GM23338 (cell line): ENCODE data around the gene UVSSA. TPM values are rescaled to one million over a fixed set of nuclear protein-coding genes. Genes with fewer than 3 reads are reported as not detected.

Experiments used
- ATAC-seq: fragments of 200-7000 bp; cut with Tn5 transposase; 3 replicates; pipeline ENCODE4 v1.9.1; 2020
- DNase-seq: peaks from one replicate; pipeline ENCODE4 v3.0.0-alpha.2; 2015; ENCODE audit warnings: low spot score
- H2AFZ ChIP-seq: fragments of 200-600 bp; sonication (generic); 2 replicates; pipeline ENCODE4 v1.8.0; 2016; ENCODE audit warnings: antibody characterized with exemption, mild to moderate bottlenecking, moderate library complexity
- H3F3A ChIP-seq: fragments of 200-600 bp; sonication (generic); replicated peaks from 2 replicates; pipeline ENCODE4 v1.8.0; 2017; ENCODE audit warnings: antibody characterized with exemption, mixed run types, low read depth
- H3K27ac ChIP-seq: fragments of 200-600 bp; sonication (generic); 2 replicates; pipeline ENCODE4 v1.6.1; 2016; ENCODE audit warnings: low read depth
- H3K27me3 ChIP-seq: fragments of 200-600 bp; sonication (generic); 2 replicates; pipeline ENCODE4 v1.8.0; 2016; ENCODE audit warnings: mild to moderate bottlenecking, mixed run types, moderate library complexity; ENCODE audit not compliant: insufficient read depth
- H3K36me3 ChIP-seq: fragments of 200-600 bp; sonication (generic); 2 replicates; pipeline ENCODE4 v1.8.0; 2016; ENCODE audit warnings: mild to moderate bottlenecking; ENCODE audit not compliant: insufficient read depth
- H3K4me1 ChIP-seq: fragments of 200-600 bp; sonication (generic); 2 replicates; pipeline ENCODE4 v1.8.0; 2016; ENCODE audit warnings: mild to moderate bottlenecking, moderate library complexity; ENCODE audit not compliant: insufficient read depth
- H3K4me2 ChIP-seq: fragments of 200-600 bp; sonication (generic); 2 replicates; pipeline ENCODE4 v1.7.1; 2017; ENCODE audit warnings: mixed run types
- H3K4me3 ChIP-seq: fragments of 200-600 bp; sonication (generic); 2 replicates; pipeline ENCODE4 v1.6.1; 2016; ENCODE audit warnings: mixed run types
- H3K79me2 ChIP-seq: fragments of 200-600 bp; sonication (generic); replicated peaks from 2 replicates; pipeline ENCODE4 v1.8.0; 2017; ENCODE audit warnings: mild to moderate bottlenecking; ENCODE audit not compliant: insufficient read depth
- H3K9me2 ChIP-seq: fragments of 200-600 bp; sonication (generic); 2 replicates; pipeline ENCODE4 v1.8.0; 2017; ENCODE audit not compliant: insufficient read depth
- H4K20me1 ChIP-seq: fragments of 200-600 bp; sonication (generic); replicated peaks from 2 replicates; pipeline ENCODE4 v1.8.0; 2017; ENCODE audit warnings: mild to moderate bottlenecking; ENCODE audit not compliant: insufficient read depth
- H3K27ac Mint-ChIP-seq: 2 replicates; pipeline ENCODE4 v1.8.0; 2020; ENCODE audit warnings: inconsistent platforms, mild to moderate bottlenecking, moderate library complexity, mixed read lengths
- H3K27me3 Mint-ChIP-seq: 3 replicates; pipeline ENCODE4 v1.8.0; 2022; ENCODE audit warnings: low read depth, mild to moderate bottlenecking, moderate library complexity, mixed read lengths, inconsistent platforms; ENCODE audit not compliant: insufficient read depth, poor library complexity
- H3K36me3 Mint-ChIP-seq: 3 replicates; pipeline ENCODE4 v1.8.0; 2021; ENCODE audit warnings: low read depth, mild to moderate bottlenecking, inconsistent platforms, moderate library complexity, mixed read lengths
- H3K4me1 Mint-ChIP-seq: 3 replicates; pipeline ENCODE4 v1.8.0; 2020; ENCODE audit warnings: mild to moderate bottlenecking, inconsistent platforms, mixed read lengths
- H3K4me3 Mint-ChIP-seq: 3 replicates; pipeline ENCODE4 v1.8.0; 2021; ENCODE audit warnings: moderate library complexity, mild to moderate bottlenecking, inconsistent platforms, mixed read lengths
- H3K9me3 Mint-ChIP-seq: 3 replicates; pipeline ENCODE4 v1.8.0; 2020; ENCODE audit warnings: moderate library complexity, mild to moderate bottlenecking, inconsistent platforms, mixed read lengths
- CREB1 ChIP-seq: fragments of 250-450 bp; sonication (Bioruptor Pico); IDR thresholded peaks from 2 replicates; pipeline ENCODE4 v1.5.0; 2020; ENCODE audit warnings: low read depth, mild to moderate bottlenecking, moderate library complexity
- EZH2 ChIP-seq: fragments of 200-600 bp; sonication (generic); IDR thresholded peaks from one replicate; pipeline ENCODE4 v1.8.0; 2017; ENCODE audit warnings: antibody characterized with exemption, mild to moderate bottlenecking, low read depth; ENCODE audit not compliant: unreplicated experiment
- EZH2phosphoT487 ChIP-seq: fragments of 200-600 bp; sonication (generic); IDR thresholded peaks from one replicate; pipeline ENCODE4 v1.8.1; 2018; ENCODE audit warnings: antibody characterized with exemption; ENCODE audit not compliant: unreplicated experiment
- JUNB ChIP-seq: IDR thresholded peaks from one replicate; pipeline ENCODE4 v1.6.1; 2016; ENCODE audit warnings: antibody characterized with exemption; ENCODE audit not compliant: unreplicated experiment
- NANOG ChIP-seq: IDR thresholded peaks from 2 replicates; pipeline ENCODE4 v1.6.1; 2016; ENCODE audit warnings: antibody characterized with exemption, borderline replicate concordance
- STAT1 ChIP-seq: IDR thresholded peaks from one replicate; pipeline ENCODE4 v1.6.1; 2016; ENCODE audit warnings: antibody characterized with exemption; ENCODE audit not compliant: unreplicated experiment
- ZNF331 ChIP-seq: fragments of 250-450 bp; sonication (Bioruptor Pico); IDR thresholded peaks from 2 replicates; pipeline ENCODE4 v1.5.0; 2020; ENCODE audit warnings: low read depth, mild to moderate bottlenecking, moderate library complexity
- polyA plus RNA-seq: library from polyadenylated mRNA; unstranded; fragments of >200 nt; fragmentation: Nextera tagmentation; extraction: Ambion mirVana; gene quantifications from 2 replicates; pipeline ENCODE4 v1.2.1, GENCODE V29; 2016
- total RNA-seq: library from RNA; depleted of rRNA; stranded (reverse); fragments of >200 nt; shearing (Covaris generic); gene quantifications from 2 replicates; pipeline ENCODE4 v1.2.3, GENCODE V29; 2014
- TF ChIP-seq, protein P1 (sequence below): IDR thresholded peaks from one replicate; pipeline ENCODE4 v1.6.1; 2018; ENCODE audit warnings: antibody characterized with exemption; ENCODE audit not compliant: unreplicated experiment
- TF ChIP-seq, protein P2 (sequence below): fragments of 250-450 bp; sonication (Bioruptor Pico); IDR thresholded peaks from 2 replicates; pipeline ENCODE4 v1.5.0; 2020; ENCODE audit warnings: mild to moderate bottlenecking, moderate library complexity
- TF ChIP-seq, protein P3 (sequence below), 2 experiments: fragments of 200-600 bp in 1 of 2; sonication (generic) in 1 of 2; conservative IDR thresholded peaks; 2 replicates each; pipeline versions ENCODE4 v1.5.1 to v1.6.1; 2016 to 2017; ENCODE audit warnings: antibody characterized with exemption in 2 of 2, low read depth in 2 of 2, mild to moderate bottlenecking in 2 of 2, moderate library complexity in 1 of 2

UVSSA gene
- total and polyA plus RNA-seq, 2 experiments from 2014 or later: 6.5 to 27.7 TPM

DNA sequence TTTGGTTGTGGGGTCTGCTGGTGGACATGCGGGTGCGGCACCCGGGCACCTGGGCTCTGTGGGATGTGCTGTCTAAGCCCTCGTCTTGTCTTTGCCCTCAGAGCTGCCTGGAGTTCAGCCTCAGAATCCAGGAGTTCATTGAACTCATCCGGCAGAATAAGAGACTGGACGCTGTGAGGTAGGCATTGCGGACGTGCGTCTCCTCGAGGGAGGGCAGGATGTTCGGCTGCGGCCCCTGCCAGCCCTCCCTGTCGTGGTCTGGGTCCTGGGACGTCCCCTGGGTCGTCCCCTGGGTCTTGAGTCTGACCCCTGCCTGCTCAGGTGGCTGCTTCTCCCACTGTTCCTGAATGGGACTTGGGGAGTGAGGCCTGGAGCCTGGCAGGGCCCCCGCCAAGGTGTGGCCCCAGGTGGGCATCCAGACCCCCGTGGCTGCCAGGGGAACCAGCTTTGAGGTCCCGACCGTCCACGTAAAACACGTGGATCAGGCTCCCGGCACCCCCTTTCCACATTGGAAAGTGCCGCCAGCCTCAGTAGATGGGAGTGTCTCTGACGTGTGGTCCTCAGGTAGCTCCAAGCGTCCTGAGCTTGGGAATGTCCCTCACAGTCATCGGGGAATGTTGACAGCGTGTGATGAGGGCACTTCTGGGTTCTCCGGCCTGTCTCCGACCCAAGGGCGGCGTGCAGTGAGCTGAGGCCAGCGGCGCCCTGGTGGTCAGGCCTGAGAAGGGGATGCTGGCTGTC, 19.3 kb upstream of the UVSSA start:
- Histone ChIP-seq H3F3A (no peaks in the 10 kb centered on the region), H3K4me3 (no peak overlapping the region), H3K79me2 (0 out of 2 replicates have a peak, but pooled peaks cover 8% of the 10 kb centered on the region), H2AFZ (no peak overlapping the region), H3K36me3 (peaks cover 4% of the 10 kb centered on the region; the same call in 1 of the 2 replicates), H3K9me2 (no peaks in the 10 kb centered on the region), H4K20me1 (no peaks in the 10 kb centered on the region; the same call in 1 of the 2 replicates), H3K4me1 (no peaks in the 10 kb centered on the region), H3K27ac (no peak overlapping the region), H3K4me2 (no peak overlapping the region), H3K27me3 (no peaks in the 10 kb centered on the region)
- Mint-ChIP-seq H3K4me1 (no peaks in the 10 kb centered on the region), H3K36me3 (peaks cover 17% of the 10 kb centered on the region), H3K27ac (no peak overlapping the region), H3K27me3 (peaks cover 6% of the 10 kb centered on the region), H3K9me3 (no peaks in the 10 kb centered on the region), H3K4me3 (no peak overlapping the region)
- TF ChIP-seq EZH2: no peak
- no peak for TF ChIP-seq EZH2phosphoT487
- no peak for TF ChIP-seq CREB1
- no peak for TF ChIP-seq NANOG
- TF ChIP-seq JUNB: no peak
- no peak for TF ChIP-seq ZNF331
- TF ChIP-seq, protein P1, sequence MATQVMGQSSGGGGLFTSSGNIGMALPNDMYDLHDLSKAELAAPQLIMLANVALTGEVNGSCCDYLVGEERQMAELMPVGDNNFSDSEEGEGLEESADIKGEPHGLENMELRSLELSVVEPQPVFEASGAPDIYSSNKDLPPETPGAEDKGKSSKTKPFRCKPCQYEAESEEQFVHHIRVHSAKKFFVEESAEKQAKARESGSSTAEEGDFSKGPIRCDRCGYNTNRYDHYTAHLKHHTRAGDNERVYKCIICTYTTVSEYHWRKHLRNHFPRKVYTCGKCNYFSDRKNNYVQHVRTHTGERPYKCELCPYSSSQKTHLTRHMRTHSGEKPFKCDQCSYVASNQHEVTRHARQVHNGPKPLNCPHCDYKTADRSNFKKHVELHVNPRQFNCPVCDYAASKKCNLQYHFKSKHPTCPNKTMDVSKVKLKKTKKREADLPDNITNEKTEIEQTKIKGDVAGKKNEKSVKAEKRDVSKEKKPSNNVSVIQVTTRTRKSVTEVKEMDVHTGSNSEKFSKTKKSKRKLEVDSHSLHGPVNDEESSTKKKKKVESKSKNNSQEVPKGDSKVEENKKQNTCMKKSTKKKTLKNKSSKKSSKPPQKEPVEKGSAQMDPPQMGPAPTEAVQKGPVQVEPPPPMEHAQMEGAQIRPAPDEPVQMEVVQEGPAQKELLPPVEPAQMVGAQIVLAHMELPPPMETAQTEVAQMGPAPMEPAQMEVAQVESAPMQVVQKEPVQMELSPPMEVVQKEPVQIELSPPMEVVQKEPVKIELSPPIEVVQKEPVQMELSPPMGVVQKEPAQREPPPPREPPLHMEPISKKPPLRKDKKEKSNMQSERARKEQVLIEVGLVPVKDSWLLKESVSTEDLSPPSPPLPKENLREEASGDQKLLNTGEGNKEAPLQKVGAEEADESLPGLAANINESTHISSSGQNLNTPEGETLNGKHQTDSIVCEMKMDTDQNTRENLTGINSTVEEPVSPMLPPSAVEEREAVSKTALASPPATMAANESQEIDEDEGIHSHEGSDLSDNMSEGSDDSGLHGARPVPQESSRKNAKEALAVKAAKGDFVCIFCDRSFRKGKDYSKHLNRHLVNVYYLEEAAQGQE: no peak
- TF ChIP-seq, protein P2, sequence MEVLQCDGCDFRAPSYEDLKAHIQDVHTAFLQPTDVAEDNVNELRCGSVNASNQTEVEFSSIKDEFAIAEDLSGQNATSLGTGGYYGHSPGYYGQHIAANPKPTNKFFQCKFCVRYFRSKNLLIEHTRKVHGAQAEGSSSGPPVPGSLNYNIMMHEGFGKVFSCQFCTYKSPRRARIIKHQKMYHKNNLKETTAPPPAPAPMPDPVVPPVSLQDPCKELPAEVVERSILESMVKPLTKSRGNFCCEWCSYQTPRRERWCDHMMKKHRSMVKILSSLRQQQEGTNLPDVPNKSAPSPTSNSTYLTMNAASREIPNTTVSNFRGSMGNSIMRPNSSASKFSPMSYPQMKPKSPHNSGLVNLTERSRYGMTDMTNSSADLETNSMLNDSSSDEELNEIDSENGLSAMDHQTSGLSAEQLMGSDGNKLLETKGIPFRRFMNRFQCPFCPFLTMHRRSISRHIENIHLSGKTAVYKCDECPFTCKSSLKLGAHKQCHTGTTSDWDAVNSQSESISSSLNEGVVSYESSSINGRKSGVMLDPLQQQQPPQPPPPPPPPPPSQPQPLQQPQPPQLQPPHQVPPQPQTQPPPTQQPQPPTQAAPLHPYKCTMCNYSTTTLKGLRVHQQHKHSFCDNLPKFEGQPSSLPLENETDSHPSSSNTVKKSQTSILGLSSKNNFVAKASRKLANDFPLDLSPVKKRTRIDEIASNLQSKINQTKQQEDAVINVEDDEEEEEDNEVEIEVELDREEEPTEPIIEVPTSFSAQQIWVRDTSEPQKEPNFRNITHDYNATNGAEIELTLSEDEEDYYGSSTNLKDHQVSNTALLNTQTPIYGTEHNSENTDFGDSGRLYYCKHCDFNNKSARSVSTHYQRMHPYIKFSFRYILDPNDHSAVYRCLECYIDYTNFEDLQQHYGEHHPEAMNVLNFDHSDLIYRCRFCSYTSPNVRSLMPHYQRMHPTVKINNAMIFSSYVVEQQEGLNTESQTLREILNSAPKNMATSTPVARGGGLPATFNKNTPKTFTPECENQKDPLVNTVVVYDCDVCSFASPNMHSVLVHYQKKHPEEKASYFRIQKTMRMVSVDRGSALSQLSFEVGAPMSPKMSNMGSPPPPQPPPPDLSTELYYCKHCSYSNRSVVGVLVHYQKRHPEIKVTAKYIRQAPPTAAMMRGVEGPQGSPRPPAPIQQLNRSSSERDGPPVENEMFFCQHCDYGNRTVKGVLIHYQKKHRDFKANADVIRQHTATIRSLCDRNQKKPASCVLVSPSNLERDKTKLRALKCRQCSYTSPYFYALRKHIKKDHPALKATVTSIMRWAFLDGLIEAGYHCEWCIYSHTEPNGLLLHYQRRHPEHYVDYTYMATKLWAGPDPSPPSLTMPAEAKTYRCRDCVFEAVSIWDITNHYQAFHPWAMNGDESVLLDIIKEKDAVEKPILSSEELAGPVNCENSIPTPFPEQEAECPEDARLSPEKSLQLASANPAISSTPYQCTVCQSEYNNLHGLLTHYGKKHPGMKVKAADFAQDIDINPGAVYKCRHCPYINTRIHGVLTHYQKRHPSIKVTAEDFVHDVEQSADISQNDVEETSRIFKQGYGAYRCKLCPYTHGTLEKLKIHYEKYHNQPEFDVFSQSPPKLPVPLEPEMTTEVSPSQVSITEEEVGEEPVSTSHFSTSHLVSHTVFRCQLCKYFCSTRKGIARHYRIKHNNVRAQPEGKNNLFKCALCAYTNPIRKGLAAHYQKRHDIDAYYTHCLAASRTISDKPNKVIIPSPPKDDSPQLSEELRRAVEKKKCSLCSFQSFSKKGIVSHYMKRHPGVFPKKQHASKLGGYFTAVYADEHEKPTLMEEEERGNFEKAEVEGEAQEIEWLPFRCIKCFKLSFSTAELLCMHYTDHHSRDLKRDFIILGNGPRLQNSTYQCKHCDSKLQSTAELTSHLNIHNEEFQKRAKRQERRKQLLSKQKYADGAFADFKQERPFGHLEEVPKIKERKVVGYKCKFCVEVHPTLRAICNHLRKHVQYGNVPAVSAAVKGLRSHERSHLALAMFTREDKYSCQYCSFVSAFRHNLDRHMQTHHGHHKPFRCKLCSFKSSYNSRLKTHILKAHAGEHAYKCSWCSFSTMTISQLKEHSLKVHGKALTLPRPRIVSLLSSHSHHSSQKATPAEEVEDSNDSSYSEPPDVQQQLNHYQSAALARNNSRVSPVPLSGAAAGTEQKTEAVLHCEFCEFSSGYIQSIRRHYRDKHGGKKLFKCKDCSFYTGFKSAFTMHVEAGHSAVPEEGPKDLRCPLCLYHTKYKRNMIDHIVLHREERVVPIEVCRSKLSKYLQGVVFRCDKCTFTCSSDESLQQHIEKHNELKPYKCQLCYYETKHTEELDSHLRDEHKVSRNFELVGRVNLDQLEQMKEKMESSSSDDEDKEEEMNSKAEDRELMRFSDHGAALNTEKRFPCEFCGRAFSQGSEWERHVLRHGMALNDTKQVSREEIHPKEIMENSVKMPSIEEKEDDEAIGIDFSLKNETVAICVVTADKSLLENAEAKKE (CRISPR knock-in tag): no peak
- TF ChIP-seq, protein P3, sequence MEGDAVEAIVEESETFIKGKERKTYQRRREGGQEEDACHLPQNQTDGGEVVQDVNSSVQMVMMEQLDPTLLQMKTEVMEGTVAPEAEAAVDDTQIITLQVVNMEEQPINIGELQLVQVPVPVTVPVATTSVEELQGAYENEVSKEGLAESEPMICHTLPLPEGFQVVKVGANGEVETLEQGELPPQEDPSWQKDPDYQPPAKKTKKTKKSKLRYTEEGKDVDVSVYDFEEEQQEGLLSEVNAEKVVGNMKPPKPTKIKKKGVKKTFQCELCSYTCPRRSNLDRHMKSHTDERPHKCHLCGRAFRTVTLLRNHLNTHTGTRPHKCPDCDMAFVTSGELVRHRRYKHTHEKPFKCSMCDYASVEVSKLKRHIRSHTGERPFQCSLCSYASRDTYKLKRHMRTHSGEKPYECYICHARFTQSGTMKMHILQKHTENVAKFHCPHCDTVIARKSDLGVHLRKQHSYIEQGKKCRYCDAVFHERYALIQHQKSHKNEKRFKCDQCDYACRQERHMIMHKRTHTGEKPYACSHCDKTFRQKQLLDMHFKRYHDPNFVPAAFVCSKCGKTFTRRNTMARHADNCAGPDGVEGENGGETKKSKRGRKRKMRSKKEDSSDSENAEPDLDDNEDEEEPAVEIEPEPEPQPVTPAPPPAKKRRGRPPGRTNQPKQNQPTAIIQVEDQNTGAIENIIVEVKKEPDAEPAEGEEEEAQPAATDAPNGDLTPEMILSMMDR (conservative IDR thresholded peaks at IDR 0.05; ENCODE audit: low read depth in 2 of 2): no peak
- TF ChIP-seq STAT1: no peak
- ATAC-seq (no peak; the same call in 2 of the 3 replicates), DNase-seq (no peak)
